Measurements from ENCODE around the gene XYLT1.
A peak's percentile ranks its signal among the peaks of the same experiment; 100 is the strongest.

Gene XYLT1

DNA sequence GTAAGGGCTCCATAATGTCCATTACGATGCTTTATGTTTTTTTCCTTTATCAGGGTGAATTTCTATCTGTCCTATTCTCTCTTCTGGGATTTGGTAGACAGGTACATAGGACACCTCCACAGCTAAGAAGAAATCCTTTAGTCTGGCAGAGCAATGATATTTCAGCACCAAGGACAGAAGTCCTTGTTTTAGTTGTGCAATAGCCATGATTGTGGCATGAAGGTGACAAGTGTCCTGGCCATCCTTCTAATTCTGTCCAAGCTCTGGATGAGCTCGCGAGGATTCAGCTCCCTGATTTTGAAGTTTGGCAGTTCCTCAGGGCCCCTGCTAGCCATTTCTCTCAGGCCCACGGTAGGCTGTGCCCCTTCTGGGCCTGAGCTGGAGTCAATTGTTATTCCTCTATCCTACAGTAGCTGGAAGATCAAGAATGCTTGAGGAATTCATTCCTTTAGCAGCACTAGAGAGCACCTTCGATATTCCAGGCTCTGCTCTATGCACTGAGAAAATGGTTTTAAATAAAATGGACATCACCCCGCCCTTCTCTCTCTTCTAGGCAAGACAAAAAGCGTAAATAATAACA, 320.8 kb downstream of the XYLT1 start:
- Histone ChIP-seq H3K9me3 (ENCODE audit: severe bottlenecking) (no peaks in the 10 kb centered on the region), H3K4me3 (ENCODE audit: low read depth, low read length) (no peak overlapping the region), H3K36me3 (no peaks in the 10 kb centered on the region), H3K27ac (no peak overlapping the region), H3K27me3 (ENCODE audit: insufficient read depth, low read depth, severe bottlenecking) (no peaks in the 10 kb centered on the region)
- no peak for DNase-seq
- TF ChIP-seq, protein P1, sequence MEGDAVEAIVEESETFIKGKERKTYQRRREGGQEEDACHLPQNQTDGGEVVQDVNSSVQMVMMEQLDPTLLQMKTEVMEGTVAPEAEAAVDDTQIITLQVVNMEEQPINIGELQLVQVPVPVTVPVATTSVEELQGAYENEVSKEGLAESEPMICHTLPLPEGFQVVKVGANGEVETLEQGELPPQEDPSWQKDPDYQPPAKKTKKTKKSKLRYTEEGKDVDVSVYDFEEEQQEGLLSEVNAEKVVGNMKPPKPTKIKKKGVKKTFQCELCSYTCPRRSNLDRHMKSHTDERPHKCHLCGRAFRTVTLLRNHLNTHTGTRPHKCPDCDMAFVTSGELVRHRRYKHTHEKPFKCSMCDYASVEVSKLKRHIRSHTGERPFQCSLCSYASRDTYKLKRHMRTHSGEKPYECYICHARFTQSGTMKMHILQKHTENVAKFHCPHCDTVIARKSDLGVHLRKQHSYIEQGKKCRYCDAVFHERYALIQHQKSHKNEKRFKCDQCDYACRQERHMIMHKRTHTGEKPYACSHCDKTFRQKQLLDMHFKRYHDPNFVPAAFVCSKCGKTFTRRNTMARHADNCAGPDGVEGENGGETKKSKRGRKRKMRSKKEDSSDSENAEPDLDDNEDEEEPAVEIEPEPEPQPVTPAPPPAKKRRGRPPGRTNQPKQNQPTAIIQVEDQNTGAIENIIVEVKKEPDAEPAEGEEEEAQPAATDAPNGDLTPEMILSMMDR (IDR thresholded peaks at IDR 0.05; ENCODE audit: low read depth, low read length) = no peak

DNA sequence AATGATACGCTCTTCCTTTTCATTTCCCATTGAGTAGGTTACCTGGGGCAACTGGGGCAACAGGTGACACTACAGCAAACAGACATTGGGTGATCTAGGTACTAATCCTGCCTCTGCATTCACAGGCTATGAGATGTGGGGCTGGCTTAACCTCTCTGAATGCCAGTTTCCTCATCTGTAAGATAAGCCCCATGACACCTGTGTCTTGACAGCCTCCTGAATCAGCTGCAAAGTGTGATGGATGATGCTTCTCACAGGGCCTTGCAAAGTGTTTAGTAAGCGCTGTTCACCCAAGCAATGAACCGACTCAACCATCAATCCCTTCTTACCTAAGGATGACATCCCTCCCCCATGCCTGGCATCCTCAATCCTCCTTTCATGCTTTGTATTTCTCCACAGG, 322.8 kb downstream of the XYLT1 start:
- H3K4me3 ChIP-seq (ENCODE audit: low read depth, low read length) = no peak overlapping the region
- no peaks in the 10 kb centered on the region for H3K36me3 ChIP-seq
- TF ChIP-seq, protein P1 (IDR thresholded peaks at IDR 0.05; ENCODE audit: low read depth, low read length) = no peak
- peak; percentile 54 for DNase-seq
- H3K9me3 ChIP-seq (ENCODE audit: severe bottlenecking) = no peaks in the 10 kb centered on the region
- no peaks in the 10 kb centered on the region for H3K27me3 ChIP-seq (ENCODE audit: insufficient read depth, low read depth, severe bottlenecking)
- H3K27ac ChIP-seq = no peak overlapping the region

DNA sequence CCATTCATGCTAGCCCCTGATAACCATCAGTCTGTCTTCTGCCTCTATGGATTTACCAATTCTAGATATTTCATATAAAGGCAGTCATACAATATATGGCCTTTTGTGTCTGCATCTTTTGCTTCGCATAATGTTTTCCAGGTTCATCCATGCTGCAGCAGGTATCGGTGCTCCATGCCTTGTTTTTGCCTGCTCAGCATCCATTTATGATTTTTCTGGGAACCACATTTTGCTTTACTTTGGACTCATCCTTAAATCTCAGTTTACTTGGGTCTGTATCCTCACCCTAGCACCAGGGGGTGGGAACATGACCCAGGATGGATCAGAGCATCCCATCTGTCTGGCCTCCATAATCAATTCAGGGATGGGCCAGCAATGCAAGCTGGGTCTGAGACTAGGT, 325.7 kb downstream of the XYLT1 start:
- Histone ChIP-seq H3K36me3 (no peaks in the 10 kb centered on the region), H3K4me3 (ENCODE audit: low read depth, low read length) (no peak overlapping the region), H3K27me3 (ENCODE audit: insufficient read depth, low read depth, severe bottlenecking) (no peaks in the 10 kb centered on the region), H3K9me3 (ENCODE audit: severe bottlenecking) (no peaks in the 10 kb centered on the region), H3K27ac (no peak overlapping the region)
- TF ChIP-seq, protein P1 (IDR thresholded peaks at IDR 0.05; ENCODE audit: low read depth, low read length) = no peak
- DNase-seq = no peak

DNA sequence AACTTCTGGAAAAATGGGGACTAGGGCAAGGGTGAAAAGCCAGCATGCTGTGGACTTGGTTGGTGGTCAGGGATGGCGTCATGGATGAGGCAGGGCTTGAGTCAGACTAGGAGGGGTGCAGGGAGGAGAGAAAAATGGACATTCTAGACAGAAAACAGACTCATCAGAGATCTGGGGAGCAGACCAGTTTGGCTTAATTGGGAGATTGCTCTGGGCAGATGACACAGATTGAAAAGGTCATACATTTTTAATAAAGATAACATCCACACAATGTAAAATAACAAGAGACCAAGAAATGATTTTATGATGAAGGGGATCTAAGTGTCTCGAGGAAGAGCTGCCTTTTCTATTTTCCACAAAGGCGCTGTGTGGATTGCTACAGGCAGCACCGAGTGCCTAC, 326.3 kb downstream of the XYLT1 start:
- Histone ChIP-seq H3K9me3 (ENCODE audit: severe bottlenecking) (no peaks in the 10 kb centered on the region), H3K27ac (no peak overlapping the region), H3K4me3 (ENCODE audit: low read depth, low read length) (no peak overlapping the region), H3K27me3 (ENCODE audit: insufficient read depth, low read depth, severe bottlenecking) (no peaks in the 10 kb centered on the region), H3K36me3 (no peaks in the 10 kb centered on the region)
- no peak for DNase-seq
- TF ChIP-seq, protein P1 (IDR thresholded peaks at IDR 0.05; ENCODE audit: low read depth, low read length) = no peak

DNA sequence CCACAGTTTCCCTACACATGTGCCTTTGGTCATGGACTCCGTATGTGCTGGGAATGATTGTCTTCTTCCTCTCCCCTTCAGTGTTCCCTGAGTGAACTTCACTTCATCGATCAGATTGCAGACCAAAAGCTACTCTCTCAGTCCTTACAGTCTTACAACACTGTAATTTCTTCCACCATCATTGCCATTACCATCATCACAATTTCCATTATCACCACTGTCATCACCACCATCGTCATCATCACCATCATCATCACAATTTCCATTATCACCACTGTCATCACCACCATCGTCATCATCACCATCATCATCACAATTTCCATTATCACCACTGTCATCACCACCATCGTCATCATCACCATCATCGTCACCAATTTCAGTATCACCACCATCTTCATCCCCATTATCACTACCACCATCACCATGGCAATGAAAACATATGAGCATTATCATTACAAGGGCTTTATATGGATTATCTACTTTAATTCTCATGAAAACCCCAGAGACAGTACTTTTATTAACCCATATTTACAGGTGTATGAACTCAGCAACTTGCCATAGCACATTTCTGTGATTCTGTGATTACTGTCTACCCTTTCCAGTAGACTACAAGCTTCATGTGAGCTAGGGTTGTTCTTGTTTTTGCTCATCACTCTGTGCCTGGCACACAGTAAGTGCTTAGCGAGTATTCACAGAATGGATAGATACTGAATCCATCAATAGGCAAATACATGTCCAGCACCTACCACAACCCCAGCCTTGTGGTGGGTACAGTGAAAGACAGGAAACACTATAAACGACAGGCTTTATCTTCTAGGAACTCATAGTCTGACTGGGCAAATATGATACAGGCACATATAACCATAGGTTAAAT, 327.0 kb downstream of the XYLT1 start:
- DNase-seq = no peak
- Histone ChIP-seq H3K4me3 (ENCODE audit: low read depth, low read length) (no peak overlapping the region), H3K27ac (no peak overlapping the region), H3K9me3 (ENCODE audit: severe bottlenecking) (no peaks in the 10 kb centered on the region), H3K27me3 (ENCODE audit: insufficient read depth, low read depth, severe bottlenecking) (no peaks in the 10 kb centered on the region), H3K36me3 (no peaks in the 10 kb centered on the region)
- TF ChIP-seq, protein P1 (IDR thresholded peaks at IDR 0.05; ENCODE audit: low read depth, low read length) = no peak

Data from WERI-Rb-1 (cell line).